ENCODE measurements around the gene SERAC1. TPM values are rescaled to one million over a fixed set of nuclear protein-coding genes. Genes with fewer than 3 reads are reported as not detected.
"Not testable (repeated sequence)": the region's sequence is repeated elsewhere in the genome, so short reads cannot be mapped to it uniquely, and the experiment has no call there.

SERAC1 gene
- 7.5 TPM for total RNA-seq

- no peak for DNase-seq (ENCODE audit: low read depth in 2 of 3, low spot score in 2 of 3)
Observed at GRCh38 chr6:158168040-158168289, at the start of gene SERAC1. SERAC1 (minus strand) TSS chr6:158168262; CDS start chr6:158158363, 9,899 bp downstream.

- peak in 2 of 3 donors; percentile 69 to 82 for DNase-seq (ENCODE audit: low read depth in 2 of 3, low spot score in 2 of 3)
Observed at GRCh38 chr6:158213925-158214674, 46.0 kb upstream of the SERAC1 start.

DNA sequence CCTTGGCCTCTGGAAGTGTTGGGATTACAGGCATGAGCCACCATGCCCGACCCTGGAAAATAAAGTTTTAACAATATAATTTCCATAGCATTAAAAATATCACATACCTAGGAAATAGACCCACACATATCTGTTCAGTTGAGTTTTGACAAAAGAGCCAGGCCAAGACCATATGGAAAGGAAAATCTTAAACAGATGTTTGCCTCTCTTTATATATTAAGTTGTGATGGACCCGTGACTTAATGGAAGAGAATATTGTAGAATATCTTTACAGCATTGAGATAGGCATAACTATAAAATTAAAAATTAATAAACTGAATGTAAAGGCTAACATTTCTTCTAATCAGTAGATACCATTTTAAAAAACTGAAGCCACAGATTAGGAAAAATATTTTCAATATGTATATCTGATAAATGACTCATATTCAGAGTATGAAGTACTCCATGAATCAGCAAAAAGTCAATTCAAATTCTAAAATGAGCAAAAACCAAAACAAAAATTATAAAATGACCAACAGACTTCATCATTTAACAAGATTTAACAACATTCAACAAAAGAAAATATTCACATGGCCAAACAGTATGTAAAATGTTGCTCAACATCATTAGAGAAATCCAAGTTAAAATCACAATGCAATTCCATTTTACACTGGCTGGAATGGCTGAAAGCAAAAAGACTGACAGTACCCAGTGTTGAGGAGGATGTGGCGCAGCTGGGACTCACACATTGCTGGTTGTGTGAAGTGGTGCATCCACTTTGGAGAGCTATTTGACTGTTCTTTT lies 43.4 kb upstream of the SERAC1 start:
- DNase-seq (ENCODE audit: low read depth in 2 of 3, low spot score in 2 of 3): no peak

- not testable (repeated sequence) for DNase-seq (ENCODE audit: low read depth in 2 of 3, low spot score in 2 of 3)
Observed at GRCh38 chr6:158209582-158210333, 41.7 kb upstream of the SERAC1 start.

GRCh38 chr6:158208226-158209030 lies 40.4 kb upstream of the SERAC1 start:
- DNase-seq (ENCODE audit: low read depth in 2 of 3, low spot score in 2 of 3): peak in 1 of 3 donors; percentile 85

- DNase-seq (ENCODE audit: low read depth in 2 of 3, low spot score in 2 of 3): no peak
Observed at GRCh38 chr6:158207422-158207788, 39.3 kb upstream of the SERAC1 start.

DNA sequence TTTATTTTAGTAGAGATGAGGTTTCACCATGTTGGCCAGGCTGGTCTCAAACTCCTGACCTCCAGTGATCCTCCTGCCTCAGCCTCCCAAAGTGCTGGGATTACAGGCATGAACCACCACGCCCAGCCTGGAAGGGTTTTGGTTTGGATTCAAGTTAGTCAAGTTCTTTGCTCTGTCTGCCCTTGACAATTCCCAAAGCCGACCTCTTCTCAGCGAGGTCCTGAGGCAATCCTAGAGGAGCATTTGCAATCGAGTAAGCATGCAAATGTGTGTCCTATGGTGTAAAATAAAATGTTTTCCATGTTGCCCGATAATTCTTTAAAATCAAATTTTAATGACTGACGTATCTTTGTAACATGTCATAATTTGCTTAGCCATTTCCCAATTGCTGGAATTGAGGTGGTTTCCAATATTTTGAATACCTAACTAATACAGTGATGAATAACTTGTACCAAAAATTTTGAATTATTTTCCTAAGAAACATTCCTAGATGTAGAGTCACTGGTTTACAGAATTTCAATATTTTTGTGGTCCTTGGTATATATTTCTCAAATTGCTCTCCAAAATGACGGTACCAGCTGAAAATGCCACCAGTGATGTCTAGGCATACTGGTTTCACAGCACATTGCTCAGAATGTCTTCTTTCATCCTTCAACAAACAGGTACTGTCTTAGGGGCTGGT lies 38.8 kb upstream of the SERAC1 start:
- DNase-seq (ENCODE audit: low read depth in 2 of 3, low spot score in 2 of 3): no peak

- DNase-seq (ENCODE audit: low read depth in 2 of 3, low spot score in 2 of 3): peak in 1 of 3 donors; percentile 46
Observed at GRCh38 chr6:158205169-158205944, 37.3 kb upstream of the SERAC1 start.

DNA sequence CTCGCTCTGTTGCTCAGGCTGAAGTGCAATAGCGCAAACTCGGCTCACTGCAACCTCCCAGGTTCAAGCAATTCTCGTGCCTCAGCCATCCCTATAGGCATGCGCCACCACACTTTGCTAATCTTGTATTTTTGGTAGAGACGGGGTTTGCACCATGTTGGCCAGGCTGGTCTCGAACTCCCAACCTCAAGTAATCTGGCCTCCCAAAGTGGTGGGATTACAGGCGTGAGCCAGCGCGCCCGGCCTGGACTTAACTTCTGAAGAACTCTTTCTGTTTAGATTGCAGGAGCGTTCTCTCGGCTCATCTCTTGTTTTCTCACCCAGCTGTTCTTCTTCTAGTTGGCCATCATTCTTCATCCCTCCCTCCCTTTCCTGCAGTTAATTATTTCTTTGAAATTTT lies 30.4 kb upstream of the SERAC1 start:
- DNase-seq (ENCODE audit: low read depth in 2 of 3, low spot score in 2 of 3): no peak

GRCh38 chr6:158194487-158195280 lies 26.6 kb upstream of the SERAC1 start:
- no peak for DNase-seq (ENCODE audit: low read depth in 2 of 3, low spot score in 2 of 3)

GRCh38 chr6:158191761-158192160 lies 23.7 kb upstream of the SERAC1 start:
- DNase-seq (ENCODE audit: low read depth in 2 of 3, low spot score in 2 of 3): no peak

DNA sequence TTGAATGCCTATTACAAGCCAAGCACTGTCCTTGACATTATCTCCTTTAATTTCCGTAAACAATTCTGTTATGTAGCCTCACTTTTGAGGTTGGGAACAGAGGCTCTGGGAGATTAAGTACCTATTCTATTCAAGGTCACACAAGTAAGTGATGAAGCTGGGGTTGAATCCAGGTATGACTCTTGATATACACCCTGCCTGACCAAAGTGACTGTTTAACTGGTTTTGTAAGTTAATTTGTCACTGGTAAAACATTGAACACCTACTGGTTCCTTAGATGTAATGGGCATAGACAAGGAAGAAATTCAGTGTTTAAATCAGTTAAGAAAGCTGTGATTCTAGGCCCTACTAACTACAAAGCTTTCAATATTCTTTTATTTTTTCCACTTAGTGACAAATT lies 23.0 kb upstream of the SERAC1 start:
- DNase-seq (ENCODE audit: low read depth in 2 of 3, low spot score in 2 of 3): no peak

- DNase-seq (ENCODE audit: low read depth in 2 of 3, low spot score in 2 of 3): no peak
Observed at GRCh38 chr6:158188591-158188990, 20.5 kb upstream of the SERAC1 start.

DNA sequence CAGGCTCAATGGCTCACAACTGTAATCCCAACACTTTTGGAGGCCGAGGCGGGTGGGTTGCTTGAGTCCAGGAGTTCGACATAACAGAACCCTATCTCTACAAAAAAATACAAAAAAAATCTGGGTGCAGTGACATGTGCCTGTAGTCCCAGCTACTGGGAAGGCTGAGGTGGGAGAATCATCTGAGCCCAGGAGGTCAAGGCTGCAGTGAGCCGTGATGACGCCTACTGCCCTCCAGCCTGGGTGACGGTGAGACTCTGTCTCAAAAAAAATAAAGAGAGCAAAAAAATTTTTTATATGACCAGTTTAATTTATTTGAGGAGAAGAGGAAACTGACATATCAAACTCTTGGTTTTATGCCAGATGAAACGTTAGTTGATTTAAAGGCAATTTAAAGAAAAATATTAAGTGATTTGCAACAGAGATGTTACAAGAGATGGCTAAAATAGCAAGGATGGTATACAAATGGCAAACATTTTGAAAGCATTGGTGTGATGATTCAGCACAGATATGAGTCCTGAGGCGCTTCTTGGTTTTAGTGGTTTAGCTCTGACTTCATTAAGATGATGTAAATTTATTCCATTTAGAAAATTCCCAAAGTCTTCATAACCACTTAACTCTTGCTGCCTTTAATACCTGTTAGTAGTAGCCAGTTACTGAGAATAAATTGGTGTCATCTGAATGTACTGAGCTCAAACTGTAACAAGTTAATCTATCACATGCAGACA lies 17.8 kb upstream of the SERAC1 start:
- DNase-seq (ENCODE audit: low read depth in 2 of 3, low spot score in 2 of 3): no peak

DNA sequence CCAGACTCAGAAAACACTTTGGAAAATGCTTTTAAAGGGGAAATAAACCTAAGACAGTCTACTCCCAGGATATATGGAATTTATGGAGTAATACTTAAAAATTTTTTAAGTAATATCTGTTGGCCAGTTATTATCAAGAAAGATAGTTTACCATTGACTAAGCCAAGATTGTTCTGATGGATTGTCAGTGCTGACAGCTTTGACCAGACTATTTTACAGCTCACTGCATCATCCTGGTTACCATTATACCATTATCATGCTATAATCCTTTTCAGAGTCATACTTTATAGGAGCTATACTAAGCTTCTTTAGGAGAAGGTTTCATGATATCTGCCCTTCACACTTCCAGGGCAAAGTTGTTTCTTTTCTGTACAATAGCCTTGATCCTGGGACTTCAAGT lies 16.5 kb upstream of the SERAC1 start:
- DNase-seq (ENCODE audit: low read depth in 2 of 3, low spot score in 2 of 3): no peak

DNA sequence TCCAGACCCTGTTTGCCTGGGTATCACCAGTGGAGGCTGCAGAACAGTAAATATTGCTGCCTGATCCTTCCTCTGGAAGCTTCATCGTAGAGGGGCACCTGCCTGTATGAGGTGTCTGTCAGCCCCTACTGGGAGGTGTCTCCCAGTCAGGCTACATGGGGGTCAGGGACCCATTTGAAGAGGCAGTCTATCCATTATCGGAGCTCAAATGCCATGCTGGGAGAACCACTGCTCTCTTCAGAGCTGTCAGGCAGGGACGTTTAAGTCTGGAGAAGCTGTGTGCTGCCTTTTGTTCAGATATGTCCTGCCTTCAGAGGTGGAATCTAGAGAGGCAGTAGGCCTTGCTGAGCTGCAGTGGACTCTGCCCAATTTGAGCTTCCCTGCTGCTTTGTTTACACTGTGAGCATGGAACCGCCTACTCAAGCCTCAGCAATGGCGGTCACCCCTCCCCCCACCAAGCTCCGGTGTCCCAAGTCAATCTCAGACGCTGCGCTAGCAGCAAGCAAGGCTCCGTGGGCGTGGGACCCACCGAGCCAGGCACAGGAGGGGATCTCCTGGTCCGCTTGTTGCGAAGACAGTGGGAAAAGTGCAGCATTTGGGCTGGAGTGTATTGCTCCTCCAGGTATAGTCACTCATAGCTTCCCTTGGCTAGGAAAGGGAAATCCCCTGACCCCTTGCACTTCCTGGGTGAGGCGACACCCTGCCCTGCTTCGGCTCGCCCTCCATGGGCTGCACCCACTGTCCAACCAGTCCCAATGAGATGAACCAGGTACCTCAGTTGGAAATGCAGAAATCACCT lies 15.3 kb upstream of the SERAC1 start:
- not testable (repeated sequence) for DNase-seq (ENCODE audit: low read depth in 2 of 3, low spot score in 2 of 3)

GRCh38 chr6:158177712-158178111 lies 9.7 kb upstream of the SERAC1 start:
- not testable (repeated sequence) for DNase-seq (ENCODE audit: low read depth in 2 of 3, low spot score in 2 of 3)
